ENCODE results near the gene KLHL18. TPM values are rescaled to one million over a fixed set of nuclear protein-coding genes. Genes with fewer than 3 reads are reported as not detected.
A peak's percentile ranks its signal among the peaks of the same experiment; 100 is the strongest.

Gene KLHL18
- total and polyA plus RNA-seq, 4 donors, result 3.5 to 12.6 (median 10.3) TPM

GRCh38 chr3:47370887-47371697 is 88.3 kb downstream of the KLHL18 start:
- H3K9ac ChIP-seq (ENCODE audit: low read depth in 1 of 2, low read length in 2 of 2), result no peak overlapping the region
- no peaks in the 10 kb centered on the region for H3K27me3 ChIP-seq (ENCODE audit: control insufficient read depth in 4 of 4, insufficient read depth in 4 of 4, low read length in 3 of 4)
- no peak for TF ChIP-seq FOXA2 (IDR thresholded peaks at IDR 0.05)
- TF ChIP-seq FOXA1 (IDR thresholded peaks at IDR 0.05), result no peak
- peak; percentile 21 to 53 for TF ChIP-seq RAD21 (IDR thresholded peaks at IDR 0.05)
- TF ChIP-seq NR2F2 (IDR thresholded peaks at IDR 0.05), result no peak
- H3K4me1 ChIP-seq (ENCODE audit: control insufficient read depth in 4 of 4, insufficient read depth in 4 of 4, low read length in 3 of 4), result no peaks in the 10 kb centered on the region
- H3K4me3 ChIP-seq (ENCODE audit: low read depth in 1 of 3, low read length in 3 of 3), result no peak overlapping the region
- no peak overlapping the region for H3K27ac ChIP-seq (ENCODE audit: low read depth in 1 of 2, low read length in 2 of 2)
- no peaks in the 10 kb centered on the region for H3K36me3 ChIP-seq (ENCODE audit: control insufficient read depth in 4 of 4, insufficient read depth in 3 of 4, low read depth in 1 of 4, low read length in 3 of 4)
- no peaks in the 10 kb centered on the region for H3K9me3 ChIP-seq (ENCODE audit: control insufficient read depth in 4 of 4, low read length in 3 of 4)
- WGBS, result 34% methylated on average over 13 of the region's 13 CpGs
- DNase-seq (ENCODE audit: low spot score), result peak; percentile 49

GRCh38 chr3:47374587-47374986 is 91.8 kb downstream of the KLHL18 start:
- DNase-seq (ENCODE audit: low spot score), result no peak
- no peak overlapping the region for H3K27ac ChIP-seq (ENCODE audit: low read depth in 1 of 2, low read length in 2 of 2)
- peaks cover 0 to 14% (median 7%) of the 10 kb centered on the region in 4 donors for H3K4me1 ChIP-seq (ENCODE audit: control insufficient read depth in 4 of 4, insufficient read depth in 4 of 4, low read length in 3 of 4)
- H3K27me3 ChIP-seq (ENCODE audit: control insufficient read depth in 4 of 4, insufficient read depth in 4 of 4, low read length in 3 of 4), result no peaks in the 10 kb centered on the region
- no peaks in the 10 kb centered on the region for H3K36me3 ChIP-seq (ENCODE audit: control insufficient read depth in 4 of 4, insufficient read depth in 3 of 4, low read depth in 1 of 4, low read length in 3 of 4)
- TF ChIP-seq NR2F2 (IDR thresholded peaks at IDR 0.05) (no peak), REST (IDR thresholded peaks at IDR 0.05) (no peak), TAF1 (conservative IDR thresholded peaks at IDR 0.05) (no peak), SP1 (IDR thresholded peaks at IDR 0.05) (no peak), HNF4A (conservative IDR thresholded peaks at IDR 0.05) (no peak), HNF4G (IDR thresholded peaks at IDR 0.05) (no peak), CTCF (IDR thresholded peaks at IDR 0.05; ENCODE audit: low read depth, low read length, missing input control) (no peak), EGR1 (IDR thresholded peaks at IDR 0.05; ENCODE audit: low read depth in 2 of 2) (no peak), ATF3 (IDR thresholded peaks at IDR 0.05) (no peak), RXRA (IDR thresholded peaks at IDR 0.05) (no peak), ZBTB33 (IDR thresholded peaks at IDR 0.05) (no peak), FOXA1 (IDR thresholded peaks at IDR 0.05) (no peak), YY1 (IDR thresholded peaks at IDR 0.05) (no peak), RAD21 (IDR thresholded peaks at IDR 0.05) (no peak), MAX (IDR thresholded peaks at IDR 0.05) (no peak), GABPA (IDR thresholded peaks at IDR 0.05 in 1 of 2, conservative IDR thresholded peaks at IDR 0.05 in 1 of 2) (no peak), FOXA2 (IDR thresholded peaks at IDR 0.05) (no peak), JUND (IDR thresholded peaks at IDR 0.05) (no peak)
- H3K9me3 ChIP-seq (ENCODE audit: control insufficient read depth in 4 of 4, low read length in 3 of 4), result no peaks in the 10 kb centered on the region
- no peak overlapping the region for H3K4me3 ChIP-seq (ENCODE audit: low read depth in 1 of 3, low read length in 3 of 3)
- no peak overlapping the region for H3K9ac ChIP-seq (ENCODE audit: low read depth in 1 of 2, low read length in 2 of 2)

All from liver (tissue), 9 donors.